IPS DF 6.9 (cell line): Measurements from ENCODE around the gene CDKL4.
"Not testable (repeated sequence)": the region's sequence is repeated elsewhere in the genome, so short reads cannot be mapped to it uniquely, and the experiment has no call there.

Source experiments
- DNase-seq: peaks from one replicate; pipeline ENCODE4 v3.0.0-alpha.2; 2013; ENCODE audit warnings: low read depth, low spot score
- H3K27ac ChIP-seq: one replicate; pipeline ENCODE4 v1.5.1; 2013; ENCODE audit warnings: low read length, control low read depth
- H3K27me3 ChIP-seq: 2 replicates; pipeline ENCODE4 v1.6.1; 2013; ENCODE audit warnings: mild to moderate bottlenecking, low read length; ENCODE audit not compliant: control insufficient read depth, insufficient read depth
- H3K36me3 ChIP-seq: 2 replicates; pipeline ENCODE4 v1.6.1; 2013; ENCODE audit warnings: low read length; ENCODE audit not compliant: control insufficient read depth, insufficient read depth
- H3K4me1 ChIP-seq: 2 replicates; pipeline ENCODE4 v1.6.1; 2013; ENCODE audit warnings: low read length; ENCODE audit not compliant: control insufficient read depth, insufficient read depth
- H3K4me3 ChIP-seq: 2 replicates; pipeline ENCODE4 v1.5.1; 2013; ENCODE audit warnings: mild to moderate bottlenecking, low read length
- H3K9me3 ChIP-seq: 2 replicates; pipeline ENCODE4 v1.6.1; 2013; ENCODE audit warnings: low read length, inconsistent platforms; ENCODE audit not compliant: control insufficient read depth, insufficient read depth
- WGBS: extraction: QIAGEN DNeasy Blood & Tissue Kit; methylation state at CpG from one replicate; pipeline ENCODE4 v1.1.7; 2013; ENCODE audit warnings: mixed read lengths, missing lambda C conversion rate; ENCODE audit not compliant: insufficient read length, insufficient coverage; 5-methylcytosine and 5-hydroxymethylcytosine counted together

CDKL4 gene

DNA sequence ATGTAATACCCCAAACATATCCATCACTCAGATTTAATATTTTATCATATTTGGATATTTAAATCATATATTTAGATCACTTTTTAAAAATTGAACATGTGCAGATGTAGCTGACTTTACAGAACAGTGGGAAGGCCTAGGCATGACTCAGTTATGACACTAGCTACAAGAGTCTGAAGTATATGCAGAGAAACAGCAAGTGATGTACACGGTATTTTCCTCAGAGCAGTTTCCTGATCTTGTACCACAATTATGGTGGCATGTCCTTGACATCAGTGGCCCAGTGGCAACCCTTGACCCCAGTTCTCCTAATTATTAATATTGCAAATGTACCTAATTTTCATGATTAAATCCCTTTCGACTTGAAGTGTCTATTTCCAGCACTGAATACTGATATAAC lies 28.2 kb downstream of the CDKL4 start:
- H3K27me3 ChIP-seq: no peaks in the 10 kb centered on the region
- no peaks in the 10 kb centered on the region for H3K36me3 ChIP-seq
- H3K9me3 ChIP-seq: no peaks in the 10 kb centered on the region
- H3K4me1 ChIP-seq: no peaks in the 10 kb centered on the region
- H3K4me3 ChIP-seq: no peak overlapping the region
- DNase-seq: no peak
- no peak overlapping the region for H3K27ac ChIP-seq
- WGBS: no CpG with 5 or more reads among the region's 2 CpGs

DNA sequence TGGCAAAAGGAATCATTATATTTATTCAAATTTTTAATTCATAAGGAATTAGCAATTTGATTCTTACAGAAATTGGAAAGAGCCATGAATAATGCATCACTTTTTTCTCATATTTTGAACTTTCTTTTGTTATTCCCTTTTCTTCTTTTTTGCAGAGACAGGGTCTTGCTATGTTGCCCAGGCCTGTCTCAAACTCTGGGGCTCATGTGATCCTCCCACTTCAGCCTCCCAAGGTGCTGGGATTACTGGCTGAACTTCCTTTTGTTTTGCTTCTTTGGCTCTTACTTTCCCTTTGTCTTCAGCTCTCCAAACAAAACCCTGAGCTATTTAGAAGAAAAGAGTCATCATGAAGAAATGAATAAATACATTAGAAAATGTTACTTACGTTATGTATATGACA lies 30.8 kb downstream of the CDKL4 start:
- Histone ChIP-seq H3K4me3 (no peak overlapping the region), H3K36me3 (no peaks in the 10 kb centered on the region), H3K27ac (no peak overlapping the region), H3K9me3 (no peaks in the 10 kb centered on the region), H3K27me3 (no peaks in the 10 kb centered on the region), H3K4me1 (no peaks in the 10 kb centered on the region)
- DNase-seq: no peak
- no CpG with 5 or more reads among the region's 1 CpG for WGBS

DNA sequence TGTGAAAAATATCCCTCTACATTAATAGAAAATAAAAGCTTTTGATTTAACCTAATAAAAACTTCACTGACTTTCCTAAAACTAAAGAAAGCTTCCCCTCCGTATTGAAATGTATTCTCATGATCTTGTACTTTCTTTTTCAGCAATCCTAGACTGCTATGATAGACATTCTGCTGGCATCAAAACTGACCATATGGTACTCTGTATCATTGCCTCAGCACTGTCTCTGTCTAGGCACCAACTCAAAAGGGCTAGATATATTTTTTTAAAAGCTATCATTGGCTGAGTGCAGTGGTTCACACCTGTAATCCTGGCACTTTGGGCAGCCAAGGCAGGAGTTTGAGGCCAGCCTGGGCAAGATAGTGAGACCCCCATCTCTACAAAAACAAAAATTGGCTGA lies 32.9 kb downstream of the CDKL4 start:
- Histone ChIP-seq H3K4me3 (no peak overlapping the region), H3K27me3 (no peaks in the 10 kb centered on the region), H3K9me3 (no peaks in the 10 kb centered on the region), H3K36me3 (no peaks in the 10 kb centered on the region), H3K4me1 (no peaks in the 10 kb centered on the region), H3K27ac (no peak overlapping the region)
- no CpG with 5 or more reads among the region's 1 CpG for WGBS
- DNase-seq: no peak

DNA sequence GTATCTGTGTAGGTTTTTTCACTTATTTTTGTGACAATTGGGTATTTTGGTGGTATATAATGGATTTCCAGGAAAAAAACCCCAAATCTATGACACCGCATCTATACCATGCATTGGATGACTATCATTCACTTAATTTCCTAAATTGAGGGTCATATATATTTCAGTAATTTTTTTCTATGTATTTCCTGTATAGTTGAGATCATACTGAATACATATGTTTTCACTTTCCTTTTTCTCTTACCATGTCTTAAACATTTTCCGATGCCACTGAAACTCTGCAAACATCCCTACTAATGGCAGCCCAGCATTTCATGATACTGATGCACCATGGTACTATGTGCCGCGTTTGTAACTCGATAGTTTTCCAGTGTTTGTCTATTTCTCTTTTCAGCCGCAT lies 40.4 kb downstream of the CDKL4 start:
- WGBS: no CpG with 5 or more reads among the region's 6 CpGs
- Histone ChIP-seq H3K4me1 (peaks cover 6% of the 10 kb centered on the region; the same call in 1 of the 2 replicates), H3K4me3 (no peak overlapping the region), H3K27me3 (no peaks in the 10 kb centered on the region), H3K27ac (no peak overlapping the region), H3K36me3 (no peaks in the 10 kb centered on the region), H3K9me3 (no peaks in the 10 kb centered on the region)
- DNase-seq: no peak

DNA sequence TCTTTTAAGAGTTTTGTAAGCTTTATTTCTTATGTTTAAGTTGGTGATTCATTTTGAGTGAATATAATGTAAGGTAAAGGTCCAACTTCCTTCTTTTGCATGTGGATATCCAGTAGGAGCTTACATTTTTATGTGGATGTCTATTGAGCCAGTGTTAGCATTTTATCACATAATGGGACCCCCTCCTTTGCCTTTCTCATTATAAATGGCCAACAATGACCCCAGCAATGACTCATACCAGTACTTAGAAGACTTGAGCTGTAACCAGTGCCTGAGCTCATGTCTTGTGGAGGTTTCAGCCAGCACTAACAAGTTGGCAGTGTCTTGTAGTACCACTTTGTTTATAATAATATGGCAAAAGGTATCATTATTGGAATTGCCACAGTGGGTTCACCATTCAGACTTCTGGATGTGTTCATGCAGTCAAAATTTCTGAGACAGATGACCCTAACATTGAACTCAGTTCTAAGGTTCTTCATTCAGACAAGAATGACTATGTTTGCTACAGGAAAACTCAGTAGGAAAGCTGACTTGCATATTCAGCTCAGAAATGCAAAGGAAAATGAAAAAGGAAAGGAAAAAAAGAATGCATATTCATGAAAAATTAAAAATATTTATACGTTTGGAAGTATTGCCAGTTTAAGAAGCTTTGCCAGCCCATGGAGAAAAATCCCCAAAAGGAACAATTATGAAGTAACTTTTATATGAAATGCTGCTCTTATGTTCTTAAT lies 41.0 kb downstream of the CDKL4 start:
- Histone ChIP-seq H3K4me1 (peaks cover 6% of the 10 kb centered on the region; the same call in 1 of the 2 replicates), H3K4me3 (no peak overlapping the region), H3K27ac (no peak overlapping the region), H3K27me3 (no peaks in the 10 kb centered on the region), H3K36me3 (no peaks in the 10 kb centered on the region), H3K9me3 (no peaks in the 10 kb centered on the region)
- no CpG with 5 or more reads among the region's 1 CpG for WGBS
- DNase-seq: no peak

DNA sequence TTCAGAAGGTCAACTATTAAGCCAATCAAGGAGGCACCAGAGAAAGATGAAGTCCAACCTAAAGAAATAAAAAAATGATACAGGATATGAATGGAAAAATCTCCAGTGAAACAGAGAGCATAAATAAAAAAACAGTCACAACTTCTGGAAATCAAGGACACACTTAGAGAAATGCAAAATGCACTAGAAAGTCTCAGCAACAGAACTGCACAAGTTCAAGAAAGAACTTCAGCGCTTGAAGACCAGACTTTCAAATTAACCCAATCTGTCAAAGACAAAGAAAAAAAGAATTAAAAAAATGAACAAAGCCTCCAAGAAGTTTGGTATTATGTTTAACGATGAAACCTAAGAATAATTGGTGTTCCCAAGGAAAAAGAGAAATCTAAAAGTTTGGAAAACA lies 46.8 kb downstream of the CDKL4 start:
- H3K4me3 ChIP-seq, H3K27me3 ChIP-seq, H3K36me3 ChIP-seq, H3K27ac ChIP-seq, DNase-seq, H3K9me3 ChIP-seq, H3K4me1 ChIP-seq: not testable (repeated sequence)
- WGBS: no CpG with 5 or more reads among the region's 2 CpGs

DNA sequence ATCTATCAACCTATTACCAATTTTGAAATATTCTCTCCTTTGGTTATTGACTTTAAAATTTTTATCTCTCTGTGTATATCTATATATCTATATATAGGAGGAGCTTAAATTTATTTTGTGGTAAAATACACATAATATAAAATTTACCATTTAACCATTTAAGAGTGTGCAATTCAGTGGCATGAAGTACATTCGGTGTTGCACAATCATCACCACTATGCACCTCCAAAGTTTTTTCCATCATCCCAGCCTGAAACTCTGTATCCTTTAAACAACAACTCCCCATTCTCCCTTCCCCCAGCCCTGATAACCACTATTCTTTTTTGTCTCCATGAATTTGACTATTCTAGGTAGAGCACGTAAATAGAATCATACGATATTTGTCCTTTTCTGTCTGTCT lies 49.1 kb downstream of the CDKL4 start:
- Histone ChIP-seq H3K27ac (no peak overlapping the region), H3K9me3 (no peaks in the 10 kb centered on the region), H3K4me3 (no peak overlapping the region), H3K27me3 (no peaks in the 10 kb centered on the region), H3K36me3 (no peaks in the 10 kb centered on the region), H3K4me1 (no peaks in the 10 kb centered on the region)
- DNase-seq: no peak
- no CpG with 5 or more reads among the region's 3 CpGs for WGBS

DNA sequence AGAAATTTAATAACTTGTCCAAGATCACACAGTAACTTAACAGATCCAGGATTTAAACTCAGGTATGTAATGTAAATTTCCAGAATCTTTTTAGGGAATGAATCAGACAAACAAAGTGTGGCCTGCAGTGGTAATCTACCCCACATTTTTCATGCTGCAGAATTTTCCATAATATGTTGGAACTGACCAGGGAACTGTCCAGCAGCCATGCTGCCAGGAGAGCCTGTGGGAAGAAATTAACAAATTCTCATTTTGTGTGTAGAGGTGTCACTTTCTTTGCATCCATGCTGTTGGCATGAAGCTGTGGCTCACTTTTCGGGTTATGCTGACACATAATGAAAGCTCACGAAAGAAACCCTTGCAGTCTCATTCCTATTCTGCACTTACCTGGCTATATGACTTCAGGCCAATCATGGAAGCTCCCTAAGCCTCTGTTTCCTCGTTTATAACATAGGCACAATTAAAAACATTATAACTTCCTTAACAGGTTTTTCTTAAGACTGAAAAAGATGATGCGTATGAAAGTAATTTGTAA lies 54.7 kb downstream of the CDKL4 start:
- Histone ChIP-seq H3K27me3 (no peaks in the 10 kb centered on the region), H3K4me3 (no peak overlapping the region), H3K27ac (no peak overlapping the region), H3K9me3 (no peaks in the 10 kb centered on the region), H3K36me3 (no peaks in the 10 kb centered on the region), H3K4me1 (no peaks in the 10 kb centered on the region)
- no CpG with 5 or more reads among the region's 4 CpGs for WGBS
- no peak for DNase-seq

DNA sequence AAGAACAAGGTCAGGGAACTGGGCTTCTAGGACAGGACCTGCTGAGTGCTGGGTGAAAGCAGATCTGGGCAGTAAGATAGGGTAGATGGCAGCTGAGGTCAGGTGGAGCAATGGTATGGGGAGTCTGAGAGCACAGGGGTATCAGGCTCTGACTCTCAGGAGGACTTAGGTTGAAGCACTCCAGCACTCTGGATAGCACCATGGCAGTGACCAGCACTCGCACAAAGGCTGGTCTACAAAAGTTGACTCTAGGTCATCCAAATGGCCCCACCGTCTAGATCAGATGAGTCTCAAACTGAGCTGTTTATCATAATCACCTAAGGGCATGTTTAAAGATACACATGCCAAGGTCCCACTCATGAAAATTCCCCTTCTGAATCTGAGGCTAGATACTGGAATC lies 60.1 kb downstream of the CDKL4 start:
- WGBS: no CpG with 5 or more reads among the region's 2 CpGs
- Histone ChIP-seq H3K36me3 (no peaks in the 10 kb centered on the region), H3K9me3 (no peaks in the 10 kb centered on the region), H3K27me3 (no peaks in the 10 kb centered on the region), H3K4me1 (no peaks in the 10 kb centered on the region), H3K27ac (no peak overlapping the region), H3K4me3 (no peak overlapping the region)
- DNase-seq: no peak

DNA sequence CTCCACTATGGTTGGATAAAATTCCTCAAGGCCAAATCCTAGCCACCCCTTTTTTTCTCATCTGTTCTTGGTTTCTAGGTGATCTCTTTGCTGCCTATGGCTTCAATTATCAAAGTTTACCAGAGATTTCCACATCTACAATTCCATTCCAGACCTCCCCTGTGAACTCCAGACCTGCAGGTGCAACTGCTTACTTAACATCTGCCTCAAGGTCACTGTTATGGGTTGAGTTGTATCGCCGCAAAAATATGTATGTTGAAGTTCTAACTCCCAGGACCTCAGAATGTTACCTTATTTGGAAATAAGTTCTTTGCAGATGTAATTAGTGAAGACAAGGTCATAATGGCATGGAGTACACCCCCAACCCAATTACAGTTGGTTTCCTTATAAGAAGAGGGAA lies 62.5 kb downstream of the CDKL4 start:
- no peaks in the 10 kb centered on the region for H3K27me3 ChIP-seq

More for the DNA sequence above, 62.5 kb downstream of the CDKL4 start:
- Histone ChIP-seq H3K4me1 (no peaks in the 10 kb centered on the region), H3K9me3 (no peaks in the 10 kb centered on the region), H3K36me3 (no peaks in the 10 kb centered on the region), H3K27ac (no peak overlapping the region), H3K4me3 (no peak overlapping the region)
- no peak for DNase-seq
- WGBS: no CpG with 5 or more reads among the region's 2 CpGs
